ENCODE results near the gene CEL.

CEL gene

GRCh38 chr9:133103183-133103986 lies 41.6 kb downstream of the CEL start:
- no peak for DNase-seq (ENCODE audit: low read depth, low spot score)

- DNase-seq (ENCODE audit: low read depth, low spot score) = no peak
These were observed 42.3 kb downstream of the CEL start for GRCh38 chr9:133103987-133104505.

- DNase-seq (ENCODE audit: low read depth, low spot score) = no peak
These were observed 43.1 kb downstream of the CEL start for GRCh38 chr9:133104718-133105460.

DNA sequence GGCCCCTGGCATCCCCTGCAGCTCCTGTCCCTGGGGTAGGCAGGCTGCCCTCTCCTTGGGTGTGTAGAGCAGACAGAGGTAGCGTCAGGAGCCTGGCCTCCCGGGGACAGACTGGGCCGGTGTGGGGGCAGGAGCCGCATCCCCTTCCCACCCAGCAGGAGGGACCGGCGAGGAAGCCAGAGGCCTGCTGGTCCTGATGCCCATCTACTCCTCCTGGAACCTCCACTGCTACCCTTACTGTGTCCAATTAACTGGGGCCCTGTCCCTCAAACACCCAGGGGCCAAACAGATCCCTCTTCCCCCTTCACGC lies 43.6 kb downstream of the CEL start:
- no peak for DNase-seq (ENCODE audit: low read depth, low spot score)

DNA sequence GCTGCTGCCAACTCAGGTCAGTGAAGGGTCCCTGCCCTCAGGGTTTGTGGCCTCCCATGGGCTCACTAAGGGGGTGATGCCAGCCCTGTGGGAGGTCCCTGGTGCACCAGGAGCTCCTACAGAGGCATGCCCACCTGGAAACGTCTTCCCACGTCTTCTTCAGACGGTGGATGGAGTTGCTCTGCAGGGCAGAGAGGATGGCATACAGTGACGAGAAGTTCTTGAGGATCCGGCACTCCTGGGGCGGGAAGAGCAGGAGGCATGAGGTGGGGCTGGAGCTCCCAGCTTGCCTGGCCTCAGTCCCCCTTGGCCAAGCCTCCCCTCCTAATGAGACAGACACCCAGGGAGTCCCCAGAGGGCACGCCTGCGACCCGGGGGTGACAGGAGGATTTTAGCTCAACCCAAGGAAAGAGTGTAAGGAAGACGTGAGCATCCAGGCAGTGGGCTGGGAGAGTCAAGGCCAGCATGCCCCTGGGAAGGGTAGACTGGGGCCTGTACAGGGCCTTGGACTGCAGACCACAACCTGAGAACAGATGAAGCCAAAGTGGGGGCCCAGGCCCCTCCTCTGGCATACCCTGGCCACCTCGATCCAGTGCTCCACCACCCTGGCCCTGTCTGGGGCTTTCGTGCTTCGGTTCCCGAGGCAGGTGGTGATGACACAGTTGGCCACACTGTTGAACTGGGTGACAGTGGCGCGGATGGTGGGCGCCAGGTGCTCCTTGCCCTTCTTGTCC lies 44.9 kb downstream of the CEL start:
- DNase-seq (ENCODE audit: low read depth, low spot score) = no peak

GRCh38 chr9:133107245-133107722 lies 45.5 kb downstream of the CEL start:
- DNase-seq (ENCODE audit: low read depth, low spot score) = no peak

- DNase-seq (ENCODE audit: low read depth, low spot score) = no peak
These were observed 46.4 kb downstream of the CEL start for GRCh38 chr9:133107961-133108793.

GRCh38 chr9:133108794-133109641 lies 47.2 kb downstream of the CEL start:
- no peak for DNase-seq (ENCODE audit: low read depth, low spot score)

GRCh38 chr9:133109931-133110650 lies 48.3 kb downstream of the CEL start:
- DNase-seq (ENCODE audit: low read depth, low spot score) = no peak

- DNase-seq (ENCODE audit: low read depth, low spot score) = no peak
These were observed 50.3 kb downstream of the CEL start for GRCh38 chr9:133111808-133112662.

GRCh38 chr9:133112663-133113026 lies 50.9 kb downstream of the CEL start:
- DNase-seq (ENCODE audit: low read depth, low spot score) = no peak

- DNase-seq (ENCODE audit: low read depth, low spot score) = no peak
These were observed 51.6 kb downstream of the CEL start for GRCh38 chr9:133113163-133113948.

DNA sequence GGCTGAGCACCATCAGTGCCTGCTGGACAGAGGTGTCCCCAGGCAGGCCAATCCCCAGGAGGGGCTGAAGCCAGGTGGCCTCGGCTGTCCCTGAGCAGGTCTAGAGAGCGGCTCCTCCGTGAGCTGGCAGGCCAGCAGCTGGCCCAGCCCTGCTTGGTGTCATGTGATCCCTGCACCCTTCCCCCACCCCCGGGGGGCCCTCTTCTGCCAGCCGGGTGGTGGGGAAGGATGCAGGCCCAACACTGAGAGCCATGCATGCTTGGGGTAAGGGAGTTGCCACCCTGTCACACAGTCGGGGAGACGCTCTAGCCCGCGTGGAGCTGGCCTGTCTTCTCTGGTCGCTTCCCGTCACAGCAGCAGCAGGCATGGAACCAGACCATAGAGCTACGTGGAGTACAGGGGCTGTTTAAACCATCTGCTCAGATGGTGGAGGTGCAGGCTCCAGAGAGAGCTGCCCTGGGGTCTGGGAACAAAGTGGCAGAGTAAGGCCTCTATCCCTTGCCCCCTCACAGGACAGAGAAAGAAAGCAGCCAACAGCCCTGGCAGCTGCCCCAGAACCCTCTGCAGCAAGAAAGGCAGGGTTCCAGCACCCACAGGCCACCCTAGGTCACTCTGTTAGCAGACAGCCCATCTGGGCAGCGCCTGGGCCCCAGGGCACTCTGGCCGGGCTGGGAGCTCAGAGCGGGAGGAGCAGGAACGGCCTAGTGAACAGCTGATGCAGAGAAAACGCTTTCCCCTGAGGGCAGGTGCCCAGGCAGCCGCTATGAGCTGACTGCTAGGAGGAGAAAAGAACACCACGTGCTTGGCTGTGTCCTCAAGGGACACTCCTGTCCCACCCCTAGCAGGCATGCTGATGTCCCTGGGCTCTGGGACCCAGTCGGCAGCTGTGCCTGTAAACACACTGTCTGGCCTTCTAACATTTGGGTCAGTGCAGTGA lies 52.4 kb downstream of the CEL start:
- DNase-seq (ENCODE audit: low read depth, low spot score) = no peak

GRCh38 chr9:133114886-133115603 lies 53.3 kb downstream of the CEL start:
- DNase-seq (ENCODE audit: low read depth, low spot score) = no peak

GRCh38 chr9:133115604-133116345 lies 54.0 kb downstream of the CEL start:
- peak; percentile 21 for DNase-seq (ENCODE audit: low read depth, low spot score)

Data from activated naive CD8-positive, alpha-beta T cell treated with anti-CD3 and anti-CD28 coated beads, Interleukin-2, amount 50 U/mL, for 16 hours (primary cell).